Neural crest cell (in vitro differentiated cells): ENCODE results near the gene OR10H3. TPM values are rescaled to one million over a fixed set of nuclear protein-coding genes. Genes with fewer than 3 reads are reported as not detected.
"Not testable (repeated sequence)": the region's sequence is repeated elsewhere in the genome, so short reads cannot be mapped to it uniquely, and the experiment has no call there.

ENCODE experiments used
- DNase-seq: peaks from one replicate; pipeline ENCODE4 v3.0.0; 2021; ENCODE audit warnings: low read depth, mixed read lengths, low spot score
- H3K27ac Mint-ChIP-seq: one replicate; pipeline ENCODE4 v1.8.0; 2021; ENCODE audit warnings: mild to moderate bottlenecking, mixed read lengths; ENCODE audit not compliant: unreplicated experiment
- H3K27me3 Mint-ChIP-seq: 2 replicates; pipeline ENCODE4 v1.8.0; 2021; ENCODE audit warnings: low read depth, mild to moderate bottlenecking, mixed read lengths
- H3K36me3 Mint-ChIP-seq: 2 replicates; pipeline ENCODE4 v1.8.0; 2021; ENCODE audit warnings: low read depth, mild to moderate bottlenecking, mixed read lengths
- H3K4me1 Mint-ChIP-seq: 2 replicates; pipeline ENCODE4 v1.8.0; 2021; ENCODE audit warnings: mixed read lengths
- H3K4me3 Mint-ChIP-seq: one replicate; pipeline ENCODE4 v1.8.0; 2021; ENCODE audit warnings: mild to moderate bottlenecking, mixed read lengths
- H3K9me3 Mint-ChIP-seq: 2 replicates; pipeline ENCODE4 v1.8.0; 2021; ENCODE audit warnings: mixed read lengths
- total RNA-seq: library from RNA; stranded (reverse); gene quantifications from 2 replicates; pipeline ENCODE4 v1.2.1, GENCODE V29; 2021
- TF ChIP-seq, protein P1 (sequence below): fragments of 200-600 bp; sonication (generic); conservative IDR thresholded peaks from 2 replicates; pipeline ENCODE4 v1.5.0; 2021; ENCODE audit warnings: antibody characterized with exemption, mild to moderate bottlenecking

Gene OR10H3
- total RNA-seq, 1 donor from 2014 or later: not detected

DNA sequence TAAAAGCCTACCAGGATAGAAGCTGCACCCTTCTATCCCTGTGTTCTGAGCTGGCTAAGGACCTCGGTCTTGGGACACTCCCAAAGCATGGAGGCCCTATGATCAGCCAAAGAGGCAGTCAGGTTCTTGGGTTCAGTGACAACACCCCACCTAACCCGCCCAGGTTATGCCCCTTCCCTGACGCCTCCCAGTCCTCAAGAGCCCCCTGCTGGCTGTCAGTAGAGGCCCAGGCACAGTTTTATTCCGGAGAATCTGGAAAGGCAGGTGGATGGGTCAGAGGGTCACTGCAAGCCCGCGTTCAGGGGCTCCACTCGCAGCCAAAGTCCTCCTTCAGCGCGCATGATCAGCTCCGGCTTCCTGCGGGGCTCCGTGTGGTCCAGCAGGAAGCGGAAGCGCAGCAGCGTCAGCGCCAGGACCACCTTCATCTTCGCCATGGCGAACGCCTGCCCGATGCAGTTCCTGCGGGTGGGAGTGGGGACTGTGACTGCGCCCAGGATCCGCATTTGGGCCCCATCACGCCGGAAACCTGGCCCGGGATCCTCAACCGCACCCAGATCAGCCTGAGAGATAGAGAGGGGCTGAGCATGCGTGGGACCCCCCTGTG, 22.3 kb downstream of the OR10H3 start:
- no peak overlapping the region for H3K27ac Mint-ChIP-seq
- H3K4me3 Mint-ChIP-seq: no peak overlapping the region
- no peaks in the 10 kb centered on the region for H3K4me1 Mint-ChIP-seq
- H3K9me3 Mint-ChIP-seq: peaks cover 18% of the 10 kb centered on the region
- no peaks in the 10 kb centered on the region for H3K27me3 Mint-ChIP-seq
- TF ChIP-seq, protein P1, sequence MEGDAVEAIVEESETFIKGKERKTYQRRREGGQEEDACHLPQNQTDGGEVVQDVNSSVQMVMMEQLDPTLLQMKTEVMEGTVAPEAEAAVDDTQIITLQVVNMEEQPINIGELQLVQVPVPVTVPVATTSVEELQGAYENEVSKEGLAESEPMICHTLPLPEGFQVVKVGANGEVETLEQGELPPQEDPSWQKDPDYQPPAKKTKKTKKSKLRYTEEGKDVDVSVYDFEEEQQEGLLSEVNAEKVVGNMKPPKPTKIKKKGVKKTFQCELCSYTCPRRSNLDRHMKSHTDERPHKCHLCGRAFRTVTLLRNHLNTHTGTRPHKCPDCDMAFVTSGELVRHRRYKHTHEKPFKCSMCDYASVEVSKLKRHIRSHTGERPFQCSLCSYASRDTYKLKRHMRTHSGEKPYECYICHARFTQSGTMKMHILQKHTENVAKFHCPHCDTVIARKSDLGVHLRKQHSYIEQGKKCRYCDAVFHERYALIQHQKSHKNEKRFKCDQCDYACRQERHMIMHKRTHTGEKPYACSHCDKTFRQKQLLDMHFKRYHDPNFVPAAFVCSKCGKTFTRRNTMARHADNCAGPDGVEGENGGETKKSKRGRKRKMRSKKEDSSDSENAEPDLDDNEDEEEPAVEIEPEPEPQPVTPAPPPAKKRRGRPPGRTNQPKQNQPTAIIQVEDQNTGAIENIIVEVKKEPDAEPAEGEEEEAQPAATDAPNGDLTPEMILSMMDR: no peak
- no peak for DNase-seq
- H3K36me3 Mint-ChIP-seq: no peaks in the 10 kb centered on the region

DNA sequence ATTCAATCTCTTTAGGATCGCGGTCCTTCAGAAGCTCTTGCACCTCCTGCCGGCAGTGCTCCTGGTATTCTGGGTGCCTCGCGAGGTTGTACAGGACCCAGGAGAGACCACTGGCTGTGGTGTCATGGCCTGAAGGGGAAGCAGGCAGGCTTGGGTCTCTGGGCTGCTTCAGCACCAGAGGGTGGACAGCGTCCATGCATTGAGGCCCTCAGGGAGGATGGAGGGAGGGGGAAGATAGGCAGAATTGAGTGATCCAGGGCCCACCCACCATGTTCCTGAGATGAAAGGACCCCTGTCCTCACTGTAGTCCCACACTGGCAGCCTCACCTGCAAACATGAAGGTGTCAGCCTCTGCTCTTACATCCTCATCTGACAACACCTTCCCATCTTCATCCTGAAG, 31.8 kb downstream of the OR10H3 start:
- H3K27me3 Mint-ChIP-seq: no peaks in the 10 kb centered on the region
- H3K4me3 Mint-ChIP-seq: no peak overlapping the region
- no peak overlapping the region for H3K27ac Mint-ChIP-seq
- TF ChIP-seq, protein P1: no peak
- peaks cover 16% of the 10 kb centered on the region for H3K36me3 Mint-ChIP-seq
- DNase-seq: no peak
- H3K9me3 Mint-ChIP-seq: peaks cover 40% of the 10 kb centered on the region
- no peaks in the 10 kb centered on the region for H3K4me1 Mint-ChIP-seq

DNA sequence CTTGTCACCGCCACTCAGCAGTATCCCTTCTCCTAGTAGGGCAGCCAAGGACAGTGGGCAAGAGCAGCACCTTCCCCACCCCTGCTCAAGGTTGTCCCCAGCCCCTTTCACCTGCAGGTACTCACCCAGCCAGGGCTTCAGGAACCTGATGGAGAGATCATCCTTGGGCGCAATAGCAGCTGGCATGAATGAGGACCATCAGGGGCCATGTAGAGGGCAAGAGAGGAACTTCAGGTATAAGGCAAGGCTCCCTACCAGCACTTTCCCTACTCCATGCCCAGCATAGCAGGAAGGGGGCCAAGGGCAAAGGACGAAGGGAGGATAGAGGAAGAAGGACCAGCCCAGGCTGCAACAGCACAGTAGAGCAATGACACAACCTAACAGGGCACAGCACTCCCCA, 36.4 kb downstream of the OR10H3 start:
- not testable (repeated sequence) for DNase-seq, H3K27ac Mint-ChIP-seq, H3K4me3 Mint-ChIP-seq, H3K27me3 Mint-ChIP-seq, H3K4me1 Mint-ChIP-seq
- Mint-ChIP-seq H3K9me3 (peaks cover 22% of the 10 kb centered on the region), H3K36me3 (peaks cover 11% of the 10 kb centered on the region)

DNA sequence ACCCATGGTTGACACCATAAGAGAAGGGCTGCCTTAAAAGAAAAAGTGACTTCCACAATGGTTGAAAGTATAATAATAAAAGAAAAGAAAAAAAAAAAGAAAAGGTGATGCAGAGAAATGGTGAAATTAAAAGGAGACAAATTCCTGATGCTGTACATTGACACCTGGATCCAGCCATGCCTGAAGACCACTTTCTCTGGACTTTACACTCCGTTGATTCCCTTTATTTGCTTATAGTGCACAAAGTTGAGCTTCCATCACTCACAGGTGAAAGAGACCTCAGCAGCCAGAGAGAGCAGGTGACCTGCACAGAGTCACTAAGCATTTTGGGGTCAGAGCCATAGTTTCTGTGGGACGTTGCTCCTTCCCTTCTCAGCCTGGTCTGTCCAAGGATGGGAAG, 37.5 kb downstream of the OR10H3 start:
- peaks cover 18% of the 10 kb centered on the region for H3K9me3 Mint-ChIP-seq
- TF ChIP-seq, protein P1: no peak

DNA sequence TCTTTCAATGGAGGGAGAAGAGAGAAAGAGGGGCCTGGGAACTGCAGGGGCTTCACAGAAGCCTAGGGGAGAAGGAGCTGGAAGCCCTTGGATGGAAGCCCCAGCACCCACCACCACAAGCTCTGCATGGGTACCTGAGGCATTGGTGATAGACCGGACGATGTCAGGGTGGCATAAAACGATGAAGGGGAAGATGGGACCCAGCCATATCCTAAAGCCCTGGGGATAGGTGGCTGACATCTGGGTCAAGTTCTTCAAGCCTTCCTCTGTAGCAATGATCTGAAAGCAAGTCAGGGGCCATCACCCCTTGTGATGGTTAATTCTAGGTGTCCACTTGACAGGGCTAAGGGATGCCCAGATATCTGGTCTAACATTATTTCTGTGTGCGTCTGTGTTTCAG, 38.5 kb downstream of the OR10H3 start:
- Mint-ChIP-seq H3K9me3 (peaks cover 13% of the 10 kb centered on the region), H3K4me1 (no peaks in the 10 kb centered on the region)

More for the DNA sequence above, 37.5 kb downstream of the OR10H3 start:
- Mint-ChIP-seq H3K4me3 (no peak overlapping the region), H3K4me1 (no peaks in the 10 kb centered on the region), H3K27me3 (no peaks in the 10 kb centered on the region), H3K27ac (no peak overlapping the region), H3K36me3 (peaks cover 7% of the 10 kb centered on the region)
- DNase-seq: no peak

More for the DNA sequence above, 38.5 kb downstream of the OR10H3 start:
- peaks cover 7% of the 10 kb centered on the region for H3K36me3 Mint-ChIP-seq
- no peak overlapping the region for H3K4me3 Mint-ChIP-seq
- TF ChIP-seq, protein P1: no peak
- no peak for DNase-seq
- H3K27ac Mint-ChIP-seq: no peak overlapping the region
- H3K27me3 Mint-ChIP-seq: no peaks in the 10 kb centered on the region
